Vagina (tissue), 2 donors: ENCODE data around the gene PSMA6. TPM values are rescaled to one million over a fixed set of nuclear protein-coding genes. Genes with fewer than 3 reads are reported as not detected.
"Not testable (repeated sequence)": the region's sequence is repeated elsewhere in the genome, so short reads cannot be mapped to it uniquely, and the experiment has no call there.

Experiments
- DNase-seq, 2 donors: peaks; one replicate each; pipeline ENCODE4 v3.0.0-alpha.2; 2017; ENCODE audit errors: extremely low spot score in 2 of 2
- H3K27ac ChIP-seq: fragments of 200-600 bp; sonication (generic); one replicate; pipeline ENCODE4 v1.5.1; 2019
- H3K27me3 ChIP-seq: fragments of 200-600 bp; sonication (generic); one replicate; pipeline ENCODE4 v1.5.1; 2019
- H3K36me3 ChIP-seq, 2 donors: fragments of 200-600 bp; sonication (generic); one replicate each; pipeline ENCODE4 v1.5.1; 2017 to 2019
- H3K4me1 ChIP-seq: fragments of 200-600 bp; sonication (generic); one replicate; pipeline ENCODE4 v1.5.1; 2019
- H3K4me3 ChIP-seq, 2 donors: fragments of 200-600 bp; sonication (generic); 1 replicate in 1 of 2; 2 replicates in 1 of 2; pipeline ENCODE4 v1.5.1; 2016 to 2019
- H3K9me3 ChIP-seq: fragments of 200-600 bp; sonication (generic); one replicate; pipeline ENCODE4 v1.5.1; 2019
- CTCF ChIP-seq, 3 experiments: fragments of 450-650 bp in 2 of 3; fragments of 200-600 bp in 1 of 3; sonication (generic) in 1 of 3; IDR thresholded peaks; one replicate each; pipeline ENCODE4 v1.5.1; 2017 to 2019; ENCODE audit warnings: antibody characterized with exemption in 3 of 3, mild to moderate bottlenecking in 2 of 3, moderate library complexity in 2 of 3
- POLR2A ChIP-seq, 2 donors: fragments of 450-650 bp; IDR thresholded peaks; one replicate each; pipeline ENCODE4 v1.6.1; 2017; ENCODE audit warnings: antibody characterized with exemption in 2 of 2, mild to moderate bottlenecking in 2 of 2, moderate library complexity in 2 of 2
- POLR2AphosphoS5 ChIP-seq, 2 donors: sonication (generic); formaldehyde crosslinking; IDR thresholded peaks; one replicate each; pipeline ENCODE4 v1.9.0; 2017; ENCODE audit warnings: antibody characterized with exemption in 2 of 2, mild to moderate bottlenecking in 2 of 2, low read depth in 1 of 2; ENCODE audit not compliant: insufficient read depth in 1 of 2
- intact Hi-C: fragments of 100-400 bp; cut with DNase I; formaldehyde crosslinking; loops from one replicate; pipeline ENCODE4 v1.15.1; 2023
- total RNA-seq: library from RNA; depleted of rRNA; stranded (reverse); fragments of >200 nt; gene quantifications from one replicate; pipeline ENCODE4 v1.2.3, GENCODE V29; 2016

The PSMA6 gene
- total RNA-seq, 1 donor from 2014 or later: 76.9 TPM

- H3K27me3 ChIP-seq: no peaks in the 10 kb centered on the region
- H3K4me1 ChIP-seq: no peaks in the 10 kb centered on the region
- no peaks in the 10 kb centered on the region for H3K36me3 ChIP-seq
- DNase-seq: no peak
- H3K9me3 ChIP-seq: no peaks in the 10 kb centered on the region
- H3K27ac ChIP-seq: no peak overlapping the region
- intact Hi-C loops: no loop called here
- no peak overlapping the region for H3K4me3 ChIP-seq
- TF ChIP-seq POLR2A (IDR thresholded peaks at IDR 0.05): no peak
- no peak for TF ChIP-seq POLR2AphosphoS5 (IDR thresholded peaks at IDR 0.05; ENCODE audit: insufficient read depth in 1 of 2, low read depth in 1 of 2)
- TF ChIP-seq CTCF (IDR thresholded peaks at IDR 0.05): no peak
Measured at GRCh38 chr14:35353409-35354172, 61.4 kb downstream of the PSMA6 start.

GRCh38 chr14:35355235-35355634, 63.1 kb downstream of the PSMA6 start:
- H3K9me3 ChIP-seq, DNase-seq, H3K27me3 ChIP-seq, H3K36me3 ChIP-seq, intact Hi-C loops, H3K4me3 ChIP-seq, H3K4me1 ChIP-seq, H3K27ac ChIP-seq: not testable (repeated sequence)

GRCh38 chr14:35355981-35356841, 64.0 kb downstream of the PSMA6 start:
- Histone ChIP-seq H3K36me3 (no peaks in the 10 kb centered on the region), H3K4me1 (no peaks in the 10 kb centered on the region), H3K9me3 (no peaks in the 10 kb centered on the region), H3K4me3 (no peak overlapping the region), H3K27me3 (no peaks in the 10 kb centered on the region), H3K27ac (peak overlapping the region; percentile 33)
- DNase-seq: no peak
- TF ChIP-seq CTCF (IDR thresholded peaks at IDR 0.05) (no peak), POLR2AphosphoS5 (IDR thresholded peaks at IDR 0.05; ENCODE audit: insufficient read depth in 1 of 2, low read depth in 1 of 2) (peak in 1 of 2 donors; percentile 53)
- intact Hi-C loops: no loop called here

- H3K27me3 ChIP-seq, H3K9me3 ChIP-seq, DNase-seq, H3K27ac ChIP-seq, H3K4me1 ChIP-seq, H3K36me3 ChIP-seq, H3K4me3 ChIP-seq, intact Hi-C loops: not testable (repeated sequence)
Measured at GRCh38 chr14:35359655-35360054, 67.5 kb downstream of the PSMA6 start.

- Histone ChIP-seq H3K9me3 (no peaks in the 10 kb centered on the region), H3K4me1 (peaks cover 17% of the 10 kb centered on the region), H3K27ac (no peak overlapping the region), H3K27me3 (no peaks in the 10 kb centered on the region), H3K4me3 (no peak overlapping the region), H3K36me3 (no peaks in the 10 kb centered on the region)
- no peak for DNase-seq
- TF ChIP-seq POLR2AphosphoS5 (IDR thresholded peaks at IDR 0.05; ENCODE audit: insufficient read depth in 1 of 2, low read depth in 1 of 2) (no peak), POLR2A (IDR thresholded peaks at IDR 0.05) (no peak), CTCF (IDR thresholded peaks at IDR 0.05) (no peak)
- intact Hi-C loops: no loop called here
Measured at GRCh38 chr14:35361141-35361480, 68.9 kb downstream of the PSMA6 start.

GRCh38 chr14:35362450-35362849, 70.3 kb downstream of the PSMA6 start:
- Histone ChIP-seq H3K27me3 (no peaks in the 10 kb centered on the region), H3K36me3 (no peaks in the 10 kb centered on the region), H3K4me1 (peaks cover 23% of the 10 kb centered on the region), H3K9me3 (no peaks in the 10 kb centered on the region), H3K4me3 (no peak overlapping the region), H3K27ac (no peak overlapping the region)
- intact Hi-C loops: no loop called here
- TF ChIP-seq POLR2AphosphoS5 (IDR thresholded peaks at IDR 0.05; ENCODE audit: insufficient read depth in 1 of 2, low read depth in 1 of 2) (no peak), POLR2A (IDR thresholded peaks at IDR 0.05) (no peak), CTCF (IDR thresholded peaks at IDR 0.05) (no peak)
- DNase-seq: no peak
